ENCODE data around the gene NOL11.
"Not testable (repeated sequence)": the region's sequence is repeated elsewhere in the genome, so short reads cannot be mapped to it uniquely, and the experiment has no call there.

NOL11 gene

DNA sequence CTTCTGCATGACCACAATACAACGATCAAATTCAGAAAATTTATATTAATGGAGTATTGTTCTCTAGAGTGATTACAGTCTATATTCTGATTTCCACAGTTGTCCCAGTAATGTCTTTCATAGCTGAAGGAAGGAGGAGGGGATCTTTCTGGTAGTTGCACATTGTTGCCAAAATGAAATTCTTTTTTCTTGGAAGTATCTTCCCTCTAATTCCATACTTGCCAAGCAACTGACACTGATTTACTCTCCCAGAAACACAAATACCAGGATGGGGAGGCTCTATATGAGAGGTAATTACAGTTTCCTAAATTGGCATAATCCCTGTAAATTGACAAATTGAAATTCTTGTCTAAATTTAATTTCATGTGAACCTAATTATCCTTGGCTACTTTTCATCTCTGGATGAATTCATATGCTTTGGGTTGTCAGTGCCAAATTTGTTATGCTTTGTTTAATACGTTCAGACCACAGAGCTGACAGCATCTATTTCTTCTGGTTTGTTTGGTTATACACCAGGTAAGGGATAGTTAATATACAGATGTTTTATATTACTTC lies 30.0 kb downstream of the NOL11 start:
- no peak overlapping the region for H3K4me3 ChIP-seq (ENCODE audit: low read length)
- no peaks in the 10 kb centered on the region for H3K27me3 ChIP-seq (ENCODE audit: control insufficient read depth, insufficient read depth, low read length)
- H3K4me1 ChIP-seq (ENCODE audit: control insufficient read depth, insufficient read depth, low read length) = no peaks in the 10 kb centered on the region
- no peak overlapping the region for H3K27ac ChIP-seq (ENCODE audit: low read depth, low read length)
- H3K9ac ChIP-seq (ENCODE audit: low read length) = no peak overlapping the region
- H3K36me3 ChIP-seq (ENCODE audit: control insufficient read depth, insufficient read depth, low read length) = peaks cover 12% of the 10 kb centered on the region

GRCh38 chr17:67750067-67750466 lies 32.3 kb downstream of the NOL11 start:
- Histone ChIP-seq H3K9ac (ENCODE audit: low read length) (no peak overlapping the region), H3K27ac (ENCODE audit: low read depth, low read length) (no peak overlapping the region), H3K4me1 (ENCODE audit: control insufficient read depth, insufficient read depth, low read length) (no peaks in the 10 kb centered on the region), H3K36me3 (ENCODE audit: control insufficient read depth, insufficient read depth, low read length) (peaks cover 7% of the 10 kb centered on the region), H3K27me3 (ENCODE audit: control insufficient read depth, insufficient read depth, low read length) (no peaks in the 10 kb centered on the region), H3K4me3 (ENCODE audit: low read length) (no peak overlapping the region)

DNA sequence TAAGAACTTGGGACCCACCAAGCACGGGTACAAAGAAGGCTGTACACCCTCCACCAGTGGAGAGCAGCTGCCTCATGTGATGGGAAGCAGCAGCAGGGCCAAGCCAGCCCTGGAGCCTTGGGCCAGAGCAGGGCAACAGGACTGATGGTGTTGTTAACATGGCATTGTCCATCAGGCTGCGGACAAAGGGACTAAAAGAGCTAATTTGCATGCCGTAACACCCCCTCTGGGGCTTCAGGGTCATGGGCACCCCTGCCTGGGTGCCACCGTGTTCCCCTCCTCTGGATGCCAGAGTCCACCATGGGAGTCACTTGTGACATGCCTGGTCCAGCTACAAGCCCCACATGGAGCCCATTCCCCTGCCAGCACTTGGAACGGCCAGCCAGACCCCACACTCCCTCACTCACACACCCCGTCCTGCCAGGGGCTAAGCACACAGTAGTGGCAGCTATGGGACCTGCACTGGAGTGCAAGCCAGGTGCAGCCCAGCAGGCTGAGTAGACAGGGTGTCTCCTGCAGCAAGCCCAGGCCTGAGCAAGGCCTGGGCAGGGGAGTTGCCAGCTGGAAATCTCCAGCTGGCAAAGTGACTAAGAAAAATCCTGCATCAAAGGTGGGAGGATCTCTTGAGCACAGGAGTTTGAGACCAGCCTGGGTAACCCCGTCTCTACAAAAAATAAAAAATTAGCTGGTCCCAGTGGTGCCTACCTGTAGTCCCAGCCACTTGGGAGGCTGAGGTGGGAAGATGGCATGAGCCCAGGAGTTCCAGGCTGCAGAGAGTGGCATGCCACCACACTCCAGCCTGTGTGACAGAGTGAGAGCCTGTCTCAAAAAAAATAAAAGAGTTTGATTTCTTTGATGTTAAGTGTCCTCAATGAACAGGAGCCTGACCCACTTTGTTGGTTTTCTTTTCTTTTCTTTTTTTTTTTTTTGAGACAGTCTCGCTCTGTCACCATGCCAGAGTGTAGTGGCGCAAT lies 33.7 kb downstream of the NOL11 start:
- Histone ChIP-seq H3K4me1 (ENCODE audit: control insufficient read depth, insufficient read depth, low read length) (no peaks in the 10 kb centered on the region), H3K4me3 (ENCODE audit: low read length) (no peak overlapping the region), H3K9ac (ENCODE audit: low read length) (no peak overlapping the region), H3K36me3 (ENCODE audit: control insufficient read depth, insufficient read depth, low read length) (peaks cover 7% of the 10 kb centered on the region), H3K27me3 (ENCODE audit: control insufficient read depth, insufficient read depth, low read length) (no peaks in the 10 kb centered on the region), H3K27ac (ENCODE audit: low read depth, low read length) (no peak overlapping the region)

- not testable (repeated sequence) for H3K4me1 ChIP-seq (ENCODE audit: control insufficient read depth, insufficient read depth, low read length); H3K27ac ChIP-seq (ENCODE audit: low read depth, low read length); H3K4me3 ChIP-seq (ENCODE audit: low read length); H3K9ac ChIP-seq (ENCODE audit: low read length); H3K36me3 ChIP-seq (ENCODE audit: control insufficient read depth, insufficient read depth, low read length); H3K27me3 ChIP-seq (ENCODE audit: control insufficient read depth, insufficient read depth, low read length)
Measured at GRCh38 chr17:67752160-67752559, 34.4 kb downstream of the NOL11 start.

DNA sequence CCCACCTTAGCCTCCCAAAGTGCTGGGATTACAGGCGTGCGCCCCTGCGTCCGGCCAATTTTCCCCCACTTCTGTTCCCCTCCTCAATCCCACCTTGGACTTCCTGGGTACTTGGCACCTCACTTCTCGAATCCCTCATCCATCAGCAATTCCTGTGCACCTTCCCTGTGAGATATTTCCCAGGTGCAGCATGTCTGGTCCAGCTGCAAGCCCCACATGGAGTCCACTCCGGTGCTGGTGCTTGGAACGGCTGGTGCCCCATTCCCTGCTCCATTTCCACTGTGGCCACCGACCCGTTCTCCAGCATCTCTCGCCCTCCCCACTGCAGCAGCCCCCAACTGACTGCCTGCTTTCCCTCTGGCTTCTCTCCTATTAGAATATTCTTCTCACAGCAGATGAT lies 35.3 kb downstream of the NOL11 start:
- Histone ChIP-seq H3K4me1 (ENCODE audit: control insufficient read depth, insufficient read depth, low read length) (no peaks in the 10 kb centered on the region), H3K9ac (ENCODE audit: low read length) (no peak overlapping the region), H3K36me3 (ENCODE audit: control insufficient read depth, insufficient read depth, low read length) (peaks cover 3% of the 10 kb centered on the region), H3K27me3 (ENCODE audit: control insufficient read depth, insufficient read depth, low read length) (no peaks in the 10 kb centered on the region), H3K27ac (ENCODE audit: low read depth, low read length) (no peak overlapping the region), H3K4me3 (ENCODE audit: low read length) (no peak overlapping the region)

DNA sequence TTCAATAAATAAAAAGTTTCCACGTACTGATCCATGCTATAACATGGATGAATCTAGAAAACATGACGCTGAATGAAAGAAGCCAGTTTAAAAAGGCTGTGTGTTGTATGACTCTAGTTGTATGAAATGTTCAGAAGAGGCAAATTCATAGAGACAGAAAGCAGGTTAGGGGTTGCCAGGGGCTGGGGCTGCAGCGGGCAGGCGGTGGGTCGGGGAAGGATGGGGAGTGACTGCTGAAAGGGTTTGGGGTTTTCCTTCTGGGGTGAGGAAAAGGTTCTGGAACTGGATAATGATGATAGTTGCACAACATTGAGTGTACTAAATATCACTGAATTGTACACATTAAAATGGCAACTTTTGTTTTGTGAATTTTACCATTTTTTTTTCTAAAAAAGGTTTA lies 36.3 kb downstream of the NOL11 start:
- Histone ChIP-seq H3K27ac (ENCODE audit: low read depth, low read length) (no peak overlapping the region), H3K36me3 (ENCODE audit: control insufficient read depth, insufficient read depth, low read length) (peaks cover 3% of the 10 kb centered on the region), H3K9ac (ENCODE audit: low read length) (no peak overlapping the region), H3K4me3 (ENCODE audit: low read length) (no peak overlapping the region), H3K4me1 (ENCODE audit: control insufficient read depth, insufficient read depth, low read length) (no peaks in the 10 kb centered on the region), H3K27me3 (ENCODE audit: control insufficient read depth, insufficient read depth, low read length) (no peaks in the 10 kb centered on the region)

- not testable (repeated sequence) for H3K27ac ChIP-seq (ENCODE audit: low read depth, low read length); H3K4me3 ChIP-seq (ENCODE audit: low read length); H3K4me1 ChIP-seq (ENCODE audit: control insufficient read depth, insufficient read depth, low read length); H3K9ac ChIP-seq (ENCODE audit: low read length); H3K36me3 ChIP-seq (ENCODE audit: control insufficient read depth, insufficient read depth, low read length); H3K27me3 ChIP-seq (ENCODE audit: control insufficient read depth, insufficient read depth, low read length)
Measured at GRCh38 chr17:67754686-67755085, 37.0 kb downstream of the NOL11 start.

- H3K4me3 ChIP-seq (ENCODE audit: low read length); H3K9ac ChIP-seq (ENCODE audit: low read length); H3K27me3 ChIP-seq (ENCODE audit: control insufficient read depth, insufficient read depth, low read length); H3K4me1 ChIP-seq (ENCODE audit: control insufficient read depth, insufficient read depth, low read length); H3K27ac ChIP-seq (ENCODE audit: low read depth, low read length); H3K36me3 ChIP-seq (ENCODE audit: control insufficient read depth, insufficient read depth, low read length): not testable (repeated sequence)
Measured at GRCh38 chr17:67756766-67757165, 39.0 kb downstream of the NOL11 start.

GRCh38 chr17:67759355-67760171 lies 41.8 kb downstream of the NOL11 start:
- H3K27ac ChIP-seq (ENCODE audit: low read depth, low read length) = no peak overlapping the region
- H3K4me3 ChIP-seq (ENCODE audit: low read length) = no peak overlapping the region
- no peaks in the 10 kb centered on the region for H3K27me3 ChIP-seq (ENCODE audit: control insufficient read depth, insufficient read depth, low read length)
- no peaks in the 10 kb centered on the region for H3K4me1 ChIP-seq (ENCODE audit: control insufficient read depth, insufficient read depth, low read length)
- H3K9ac ChIP-seq (ENCODE audit: low read length) = no peak overlapping the region
- no peaks in the 10 kb centered on the region for H3K36me3 ChIP-seq (ENCODE audit: control insufficient read depth, insufficient read depth, low read length)

DNA sequence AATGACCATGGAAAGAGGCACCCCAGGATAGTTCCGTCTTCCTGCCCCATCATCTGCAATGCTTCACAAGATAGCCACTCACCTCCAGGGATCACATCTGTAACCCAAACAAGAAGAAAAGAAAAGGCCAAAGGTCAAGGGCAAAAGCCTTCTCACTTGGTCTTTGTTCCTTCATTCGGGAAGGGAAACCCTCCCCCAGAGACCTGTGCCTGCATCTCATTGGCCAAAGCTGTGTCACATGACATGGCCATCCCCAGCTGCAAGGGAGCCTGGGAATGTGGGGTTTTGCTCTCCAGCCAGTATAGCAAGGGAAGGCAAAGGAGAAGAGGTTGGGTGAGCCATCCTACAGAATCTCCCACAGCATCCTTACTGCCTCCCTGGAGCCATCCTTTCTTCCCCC lies 47.9 kb downstream of the NOL11 start:
- H3K4me3 ChIP-seq (ENCODE audit: low read length) = no peak overlapping the region
- no peaks in the 10 kb centered on the region for H3K27me3 ChIP-seq (ENCODE audit: control insufficient read depth, insufficient read depth, low read length)
- no peaks in the 10 kb centered on the region for H3K4me1 ChIP-seq (ENCODE audit: control insufficient read depth, insufficient read depth, low read length)
- H3K9ac ChIP-seq (ENCODE audit: low read length) = no peak overlapping the region
- no peaks in the 10 kb centered on the region for H3K36me3 ChIP-seq (ENCODE audit: control insufficient read depth, insufficient read depth, low read length)
- no peak overlapping the region for H3K27ac ChIP-seq (ENCODE audit: low read depth, low read length)

GRCh38 chr17:67769231-67769630 lies 51.5 kb downstream of the NOL11 start:
- Histone ChIP-seq H3K27ac (ENCODE audit: low read depth, low read length) (no peak overlapping the region), H3K4me1 (ENCODE audit: control insufficient read depth, insufficient read depth, low read length) (no peaks in the 10 kb centered on the region), H3K9ac (ENCODE audit: low read length) (no peak overlapping the region), H3K36me3 (ENCODE audit: control insufficient read depth, insufficient read depth, low read length) (no peaks in the 10 kb centered on the region), H3K4me3 (ENCODE audit: low read length) (no peak overlapping the region), H3K27me3 (ENCODE audit: control insufficient read depth, insufficient read depth, low read length) (no peaks in the 10 kb centered on the region)

DNA sequence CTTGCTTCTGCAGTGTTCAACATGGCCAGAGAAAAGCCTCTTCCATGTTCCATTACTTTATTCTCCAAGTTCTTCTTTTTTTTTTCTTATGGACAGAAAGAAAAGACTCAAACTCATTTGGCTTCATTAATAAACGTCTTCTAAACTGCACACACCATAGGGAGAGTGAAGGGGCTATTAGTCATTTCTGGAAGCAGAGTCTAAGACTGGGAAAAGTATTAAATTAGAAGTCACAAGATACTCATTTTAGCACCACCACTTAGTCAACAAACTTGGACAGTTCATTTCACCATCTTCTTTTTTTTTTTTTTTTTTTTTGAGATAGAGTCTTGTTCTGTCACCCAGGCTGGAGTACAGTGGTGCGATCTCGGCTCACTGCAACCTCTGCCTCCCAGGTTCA lies 52.8 kb downstream of the NOL11 start:
- Histone ChIP-seq H3K27me3 (ENCODE audit: control insufficient read depth, insufficient read depth, low read length) (no peaks in the 10 kb centered on the region), H3K36me3 (ENCODE audit: control insufficient read depth, insufficient read depth, low read length) (no peaks in the 10 kb centered on the region), H3K4me1 (ENCODE audit: control insufficient read depth, insufficient read depth, low read length) (no peaks in the 10 kb centered on the region), H3K4me3 (ENCODE audit: low read length) (no peak overlapping the region), H3K27ac (ENCODE audit: low read depth, low read length) (no peak overlapping the region), H3K9ac (ENCODE audit: low read length) (no peak overlapping the region)

Measured in rectal smooth muscle tissue (tissue), 1 donor.